Activated CD8-positive, alpha-beta T cell treated with anti-CD3 and anti-CD28 coated beads, Interleukin-2, amount 10 ng/mL, durations not matched to agents 7 days and 5 days (primary cell): ENCODE data around the gene MTFR1L. TPM values are rescaled to one million over a fixed set of nuclear protein-coding genes. Genes with fewer than 3 reads are reported as not detected.

Experiments
- ATAC-seq: fragments of 150-1000 bp; cut with Tn5 transposase; one replicate; pipeline ENCODE4 v1.10.0; 2021; ENCODE audit warnings: moderate library complexity
- CTCF ChIA-PET: fragments of 350-600 bp; sonication (Branson Sonifier 250); formaldehyde crosslinking; loops from one replicate; lab custom pipeline; 2021; ENCODE audit warnings: antibody characterized with exemption; lab: Charles Lee
- POLR2A ChIA-PET: fragments of 350-600 bp; sonication (Branson Sonifier 250); formaldehyde crosslinking; loops from one replicate; lab custom pipeline; 2021; ENCODE audit warnings: antibody characterized with exemption; lab: Charles Lee
- DNase-seq: peaks from one replicate; pipeline ENCODE4 v3.0.0-alpha.2; 2020
- H3K27ac Mint-ChIP-seq: one replicate; pipeline ENCODE4 v1.8.0; 2021; ENCODE audit warnings: mild to moderate bottlenecking, mixed read lengths
- H3K27me3 Mint-ChIP-seq: one replicate; pipeline ENCODE4 v1.8.0; 2021; ENCODE audit warnings: low read depth, mixed read lengths
- H3K36me3 Mint-ChIP-seq: one replicate; pipeline ENCODE4 v1.8.0; 2021; ENCODE audit warnings: low read depth, mixed read lengths
- H3K4me1 Mint-ChIP-seq: one replicate; pipeline ENCODE4 v1.8.0; 2021; ENCODE audit warnings: low read depth, mixed read lengths
- H3K4me3 Mint-ChIP-seq: one replicate; pipeline ENCODE4 v1.8.0; 2021; ENCODE audit warnings: mild to moderate bottlenecking, mixed read lengths
- H3K9me3 Mint-ChIP-seq: one replicate; pipeline ENCODE4 v1.8.0; 2022; ENCODE audit warnings: mixed read lengths; ENCODE audit not compliant: insufficient read depth
- total RNA-seq, 2 experiments: library from RNA; stranded (reverse); gene quantifications; one replicate each; pipeline ENCODE4 v1.2.3, GENCODE V29; 2021

The MTFR1L gene
- total RNA-seq, 2 experiments from 2014 or later, result 26.2 to 26.7 TPM

DNA sequence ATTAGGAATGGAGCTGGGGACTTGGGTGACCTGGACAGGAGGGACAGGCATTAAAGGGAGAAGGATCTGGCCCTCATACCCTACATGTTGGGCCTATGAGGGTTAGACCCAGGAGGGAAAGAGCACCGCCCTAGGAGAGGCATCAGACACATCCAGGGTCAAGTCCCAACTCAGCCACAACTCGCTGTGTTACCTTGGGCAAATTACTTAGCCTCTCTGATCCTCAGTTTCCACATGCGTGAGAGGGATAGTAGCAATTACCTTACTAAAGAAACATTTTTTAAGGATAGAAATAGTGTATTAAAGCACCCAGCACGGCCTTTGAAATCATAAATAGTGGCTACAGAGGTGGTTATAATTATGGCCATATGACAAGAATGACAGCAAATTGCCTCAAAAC, 39.9 kb upstream of the MTFR1L start:
- Mint-ChIP-seq H3K4me3 (no peak overlapping the region), H3K4me1 (peaks cover 14% of the 10 kb centered on the region), H3K27ac (no peak overlapping the region), H3K36me3 (peaks cover 20% of the 10 kb centered on the region), H3K27me3 (no peaks in the 10 kb centered on the region), H3K9me3 (no peaks in the 10 kb centered on the region)
- DNase-seq (no peak), ATAC-seq (no peak)
- POLR2A ChIA-PET, result no interaction called here
- CTCF ChIA-PET, result no interaction called here

DNA sequence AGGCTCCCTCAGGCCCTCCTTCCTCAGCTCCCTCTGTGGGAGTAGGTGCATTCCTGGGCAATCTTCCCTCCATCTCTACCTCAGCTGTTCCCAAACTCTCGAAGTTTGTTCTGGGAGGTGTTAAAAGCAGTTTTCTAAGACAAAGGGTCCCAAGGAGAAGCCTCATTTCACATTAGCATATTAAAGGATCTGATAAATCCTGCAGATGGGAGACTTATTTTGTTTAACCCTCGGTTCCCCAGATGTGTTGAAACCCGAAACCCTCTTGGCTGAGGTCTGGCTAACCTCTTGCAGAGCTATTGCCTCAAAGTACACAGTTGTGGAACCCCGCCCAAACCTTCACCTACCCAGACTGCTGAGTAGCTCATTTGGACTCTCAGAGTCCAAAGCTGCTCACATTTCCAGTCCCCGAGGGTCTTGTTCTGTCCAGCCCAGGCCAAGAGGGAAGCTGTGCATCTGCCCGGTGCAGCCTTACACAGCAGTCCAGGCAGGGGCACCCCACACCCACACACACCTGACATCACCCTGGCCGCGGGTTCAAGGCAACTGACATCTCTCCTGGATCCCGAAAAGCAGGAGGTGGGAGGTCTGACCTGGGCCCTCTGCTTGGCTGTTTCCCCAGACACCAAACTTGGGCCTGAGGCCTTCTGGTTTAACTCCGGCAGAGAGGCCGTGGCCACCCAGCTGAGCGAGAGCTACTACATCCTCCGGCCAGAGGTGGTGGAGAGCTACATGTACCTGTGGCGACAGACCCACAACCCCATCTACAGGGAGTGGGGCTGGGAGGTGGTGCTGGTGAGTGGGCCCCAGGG, 39.2 kb upstream of the MTFR1L start:
- Mint-ChIP-seq H3K9me3 (no peaks in the 10 kb centered on the region), H3K4me3 (no peak overlapping the region), H3K4me1 (peaks cover 8% of the 10 kb centered on the region), H3K27me3 (no peaks in the 10 kb centered on the region), H3K27ac (no peak overlapping the region), H3K36me3 (peaks cover 19% of the 10 kb centered on the region)
- ChIA-PET CTCF (no interaction called here), POLR2A (interaction anchor here (0.6 kb wide), 1 partner anchor 235 kb away, joined by 3 read pairs; no protein-coding TSS in a partner anchor)
- ATAC-seq, result no peak
- no peak for DNase-seq

DNA sequence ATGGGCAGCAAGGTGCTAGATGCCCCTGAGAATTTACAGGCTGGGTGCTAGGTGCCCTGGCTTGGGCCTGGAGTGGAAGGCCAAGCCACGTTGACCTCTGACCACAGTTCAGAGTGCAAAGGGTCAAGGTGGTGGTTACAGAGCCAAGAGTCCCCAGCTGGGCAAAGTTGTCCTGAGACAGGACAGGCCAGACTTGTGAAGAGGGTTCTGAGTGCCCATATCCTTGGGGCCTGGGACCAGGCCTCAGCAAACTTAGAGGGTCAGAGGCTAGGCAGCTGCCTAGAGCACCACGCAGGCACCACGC, 38.7 kb upstream of the MTFR1L start:
- Mint-ChIP-seq H3K4me3 (no peak overlapping the region), H3K4me1 (peaks cover 2% of the 10 kb centered on the region), H3K36me3 (peaks cover 18% of the 10 kb centered on the region), H3K9me3 (no peaks in the 10 kb centered on the region), H3K27me3 (no peaks in the 10 kb centered on the region), H3K27ac (no peak overlapping the region)
- ATAC-seq, result no peak
- ChIA-PET POLR2A (interaction anchor here (0.6 kb wide), 1 partner anchor 235 kb away, joined by 3 read pairs; no protein-coding TSS in a partner anchor), CTCF (no interaction called here)
- no peak for DNase-seq

DNA sequence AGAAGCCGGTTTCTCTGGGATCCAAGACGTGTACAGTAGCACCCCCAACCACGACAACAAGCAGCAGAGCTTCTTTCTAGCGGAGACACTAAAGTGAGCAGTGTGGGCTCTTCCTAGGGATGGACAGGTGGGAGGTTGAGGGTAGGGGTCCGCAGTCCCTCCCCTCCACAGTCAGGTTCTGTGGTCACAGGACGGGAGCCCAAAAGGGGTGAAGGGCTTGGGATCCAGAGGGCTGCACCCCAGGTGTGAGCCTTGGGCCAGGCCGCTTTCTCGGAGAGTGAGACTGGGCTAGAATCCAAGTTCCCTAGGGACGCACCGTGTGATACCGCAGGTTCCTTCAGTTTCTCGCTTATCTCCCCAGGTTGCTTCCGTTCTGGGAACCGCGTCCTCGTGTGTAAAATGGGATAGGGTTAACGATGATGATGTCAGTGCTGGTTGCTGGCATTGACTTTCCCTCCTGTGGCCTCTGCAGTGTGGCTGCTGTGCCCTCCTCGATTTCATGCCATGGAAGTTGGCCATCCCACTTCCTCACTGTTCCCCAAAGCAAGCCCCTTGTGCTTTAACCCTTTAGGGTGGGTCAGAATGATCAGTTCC, 37.0 kb upstream of the MTFR1L start:
- Mint-ChIP-seq H3K27ac (no peak overlapping the region), H3K36me3 (peaks cover 15% of the 10 kb centered on the region), H3K4me1 (peaks cover 5% of the 10 kb centered on the region), H3K4me3 (no peak overlapping the region), H3K9me3 (no peaks in the 10 kb centered on the region), H3K27me3 (no peaks in the 10 kb centered on the region)
- POLR2A ChIA-PET, result no interaction called here
- CTCF ChIA-PET, result interaction anchor here (0.9 to 1.0 kb wide), 2 partner anchors 68 to 164 kb away, joined by 3 read pairs; no protein-coding TSS in a partner anchor
- no peak for DNase-seq
- no peak for ATAC-seq

DNA sequence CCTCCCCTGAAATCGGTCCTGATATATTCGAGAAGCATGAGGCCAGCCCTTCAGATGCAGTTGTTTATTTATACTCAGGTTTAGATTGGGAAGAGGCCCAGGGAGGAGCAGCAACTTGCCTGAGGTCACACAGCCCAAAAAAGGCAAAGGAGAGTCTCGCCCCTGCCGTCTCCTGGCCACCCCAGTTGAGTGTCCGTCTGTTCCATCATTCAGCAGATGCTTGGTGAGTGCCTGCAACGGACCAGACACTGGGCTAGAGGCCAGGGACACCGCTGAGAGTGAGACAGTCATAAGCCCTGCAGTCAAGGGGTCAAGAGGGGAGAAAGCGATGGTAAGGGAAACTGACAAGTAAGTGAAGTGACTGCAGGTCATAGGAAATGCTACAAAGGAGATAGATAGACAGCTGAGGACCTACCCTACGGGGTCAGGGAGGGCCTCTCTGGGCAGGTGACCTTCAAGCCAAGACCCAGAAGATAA, 35.1 kb upstream of the MTFR1L start:
- ChIA-PET POLR2A (no interaction called here), CTCF (no interaction called here)
- no peak for ATAC-seq
- Mint-ChIP-seq H3K4me1 (peaks cover 5% of the 10 kb centered on the region), H3K36me3 (peaks cover 17% of the 10 kb centered on the region), H3K27me3 (no peaks in the 10 kb centered on the region), H3K4me3 (no peak overlapping the region), H3K27ac (no peak overlapping the region), H3K9me3 (no peaks in the 10 kb centered on the region)
- no peak for DNase-seq

DNA sequence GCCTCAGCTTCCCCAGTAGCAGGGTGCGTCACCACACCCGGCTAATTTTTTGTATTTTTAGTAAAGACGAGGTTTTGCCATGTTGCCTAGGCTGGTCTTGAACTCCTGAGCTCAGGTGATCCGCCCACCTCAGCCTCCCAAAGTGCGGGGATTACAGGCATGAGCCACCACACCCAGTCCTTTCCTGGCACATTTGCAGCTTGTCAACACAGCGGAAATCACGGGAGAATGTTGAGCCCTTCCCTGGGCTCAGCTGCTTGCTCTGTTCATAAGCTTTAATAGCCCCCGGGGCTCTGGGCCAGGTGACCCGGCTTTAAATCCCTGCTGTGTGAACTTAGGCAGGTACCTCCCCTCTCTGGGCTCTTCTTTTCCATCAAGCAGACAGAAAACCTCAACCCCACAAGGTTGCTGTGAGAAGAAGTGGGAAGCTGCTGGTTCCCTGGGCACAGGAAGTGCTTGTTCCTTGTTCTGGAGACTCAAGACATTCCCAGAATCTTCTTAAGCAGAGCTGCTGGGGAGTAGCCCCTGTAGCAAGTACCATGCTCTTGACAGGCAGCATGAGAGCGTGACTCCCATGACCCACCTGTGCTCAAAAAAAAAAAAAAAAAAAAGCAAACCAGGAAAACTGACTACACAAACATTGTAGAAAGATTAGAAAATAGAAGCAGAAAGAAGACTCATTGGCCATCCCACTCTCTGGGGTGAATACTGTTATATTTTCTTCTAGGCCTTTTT, 34.3 kb upstream of the MTFR1L start:
- Mint-ChIP-seq H3K27me3 (no peaks in the 10 kb centered on the region), H3K4me3 (no peak overlapping the region), H3K36me3 (peaks cover 19% of the 10 kb centered on the region), H3K4me1 (peaks cover 5% of the 10 kb centered on the region), H3K27ac (no peak overlapping the region), H3K9me3 (no peaks in the 10 kb centered on the region)
- ChIA-PET CTCF (no interaction called here), POLR2A (no interaction called here)
- DNase-seq (no peak), ATAC-seq (no peak)

DNA sequence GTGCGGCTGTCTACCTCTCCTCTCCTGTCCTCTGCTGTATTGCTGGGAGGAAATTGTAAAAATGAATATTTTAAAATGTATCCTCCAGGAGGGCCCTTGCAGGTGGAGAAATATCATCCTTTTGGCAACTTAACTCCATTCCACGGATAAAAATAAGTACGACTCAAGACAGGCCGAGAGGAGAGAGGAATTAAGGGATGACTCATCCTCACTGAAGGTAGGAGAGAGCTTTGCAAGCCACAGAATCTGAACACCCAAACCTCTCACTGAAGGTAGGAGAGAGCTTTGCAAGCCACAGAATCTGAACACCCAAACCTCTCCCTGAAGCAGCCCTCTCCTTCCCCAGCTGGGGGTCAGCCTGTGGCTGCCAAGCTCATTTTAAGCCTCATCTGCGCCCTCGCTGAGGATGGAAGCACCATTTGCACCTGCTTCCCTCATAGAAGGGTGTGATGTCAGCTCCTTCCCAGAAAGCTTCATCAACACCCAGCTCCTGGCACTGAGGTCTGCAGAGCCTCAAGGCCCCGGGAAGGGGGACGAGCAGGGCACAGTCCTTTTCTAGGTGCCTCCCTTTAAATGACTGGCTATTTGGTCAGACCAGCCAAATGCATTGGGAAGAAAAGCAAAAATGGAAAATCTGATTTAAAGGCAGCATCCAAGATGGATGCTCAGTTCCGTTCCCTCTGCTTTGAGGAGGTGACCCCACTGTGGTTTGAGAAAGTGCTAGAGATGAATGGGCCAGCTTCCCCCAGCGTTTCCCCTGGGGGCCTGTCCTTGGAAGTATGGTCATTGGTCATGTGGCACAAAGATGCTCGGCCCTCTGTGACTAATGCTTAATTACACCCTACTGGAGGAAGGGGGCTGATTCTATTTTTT, 32.6 kb upstream of the MTFR1L start:
- Mint-ChIP-seq H3K27me3 (no peaks in the 10 kb centered on the region), H3K4me1 (peaks cover 5% of the 10 kb centered on the region), H3K9me3 (no peaks in the 10 kb centered on the region), H3K27ac (no peak overlapping the region), H3K36me3 (peaks cover 19% of the 10 kb centered on the region), H3K4me3 (no peak overlapping the region)
- CTCF ChIA-PET, result interaction anchor here (2.1 kb wide), 1 partner anchor 11 kb away, joined by 9 read pairs; no protein-coding TSS in a partner anchor
- POLR2A ChIA-PET, result no interaction called here
- DNase-seq (no peak), ATAC-seq (no peak)

DNA sequence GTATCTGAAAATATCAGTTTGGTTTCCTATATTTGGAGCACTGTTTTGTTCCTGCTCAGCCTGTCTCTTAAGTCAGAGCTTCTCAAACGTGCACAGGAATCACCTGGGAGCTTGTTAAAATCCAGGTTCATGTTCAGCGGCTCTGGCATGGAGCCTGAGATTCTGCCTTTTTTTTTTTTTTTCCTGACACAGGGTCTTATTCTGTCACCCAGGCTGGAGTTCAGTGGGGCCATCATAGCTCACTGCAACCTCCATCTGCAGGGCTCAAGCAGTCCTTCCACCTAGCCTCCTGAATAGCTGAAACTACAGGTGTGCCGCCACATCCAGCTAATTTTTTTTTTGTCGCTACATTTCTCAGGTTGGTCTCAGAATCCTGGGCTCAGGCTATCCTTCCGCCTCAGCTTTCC, 32.0 kb upstream of the MTFR1L start:
- H3K27ac Mint-ChIP-seq, result no peak overlapping the region
- no peak overlapping the region for H3K4me3 Mint-ChIP-seq
- H3K27me3 Mint-ChIP-seq, result no peaks in the 10 kb centered on the region
- ChIA-PET CTCF (interaction anchor here (2.1 kb wide), 1 partner anchor 10 kb away, joined by 9 read pairs; no protein-coding TSS in a partner anchor), POLR2A (no interaction called here)
- no peaks in the 10 kb centered on the region for H3K9me3 Mint-ChIP-seq
- H3K36me3 Mint-ChIP-seq, result peaks cover 19% of the 10 kb centered on the region
- DNase-seq, result no peak
- no peak for ATAC-seq
- peaks cover 5% of the 10 kb centered on the region for H3K4me1 Mint-ChIP-seq

DNA sequence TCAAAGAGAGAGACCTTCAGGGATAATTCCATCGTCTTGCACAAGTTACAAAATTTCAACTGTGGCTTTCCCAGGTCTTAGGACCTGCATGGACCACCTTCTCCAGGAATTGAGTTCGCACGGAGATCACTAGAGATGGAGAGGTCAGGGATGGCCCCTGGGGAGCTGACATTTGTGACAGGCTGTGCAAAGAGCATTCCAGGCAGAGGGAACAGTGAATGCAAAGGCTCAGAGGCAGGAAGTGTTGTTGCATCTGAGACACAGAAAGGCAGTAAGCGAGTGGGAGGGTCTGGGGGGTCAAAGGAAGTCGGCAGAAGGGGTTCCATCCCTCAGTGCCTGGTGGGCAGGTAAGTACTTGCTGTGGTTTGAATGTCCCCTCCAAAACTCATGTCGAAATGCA, 29.3 kb upstream of the MTFR1L start:
- DNase-seq (no peak), ATAC-seq (no peak)
- Mint-ChIP-seq H3K4me1 (peaks cover 15% of the 10 kb centered on the region), H3K9me3 (no peaks in the 10 kb centered on the region), H3K4me3 (no peak overlapping the region), H3K27ac (no peak overlapping the region), H3K36me3 (peaks cover 9% of the 10 kb centered on the region), H3K27me3 (peaks cover 5% of the 10 kb centered on the region)
- ChIA-PET POLR2A (no interaction called here), CTCF (no interaction called here)

DNA sequence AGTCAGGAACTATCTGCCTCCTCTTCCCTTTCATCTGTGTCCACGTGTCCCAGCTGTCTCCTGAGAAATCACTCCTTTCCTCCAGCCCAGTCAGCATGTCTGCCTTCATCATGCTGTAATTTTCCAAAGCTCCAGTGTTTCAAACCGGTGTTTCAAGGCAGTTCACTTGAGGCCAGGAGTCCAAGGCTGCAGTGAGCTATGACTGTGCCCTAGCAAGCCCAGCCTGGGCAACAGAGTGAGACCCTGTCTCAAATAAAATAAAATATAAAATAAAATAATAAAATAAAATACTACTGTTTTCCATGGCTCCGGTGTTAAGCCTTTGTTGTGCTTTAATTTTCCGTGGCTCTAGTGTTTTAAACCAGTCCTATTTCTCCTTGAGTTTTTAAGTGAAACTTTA, 27.6 kb upstream of the MTFR1L start:
- no peaks in the 10 kb centered on the region for H3K9me3 Mint-ChIP-seq
- peaks cover 28% of the 10 kb centered on the region for H3K4me1 Mint-ChIP-seq
- peaks cover 9% of the 10 kb centered on the region for H3K27me3 Mint-ChIP-seq
- POLR2A ChIA-PET, result interaction anchor here (0.6 kb wide), 1 partner anchor 66 kb away, joined by 3 read pairs; no protein-coding TSS in a partner anchor
- H3K27ac Mint-ChIP-seq, result no peak overlapping the region
- peaks cover 6% of the 10 kb centered on the region for H3K36me3 Mint-ChIP-seq
- no peak for ATAC-seq
- CTCF ChIA-PET, result interaction anchor here (1.3 kb wide), 1 partner anchor 271 kb away, joined by 4 read pairs; no protein-coding TSS in a partner anchor
- H3K4me3 Mint-ChIP-seq, result no peak overlapping the region
- DNase-seq, result no peak

DNA sequence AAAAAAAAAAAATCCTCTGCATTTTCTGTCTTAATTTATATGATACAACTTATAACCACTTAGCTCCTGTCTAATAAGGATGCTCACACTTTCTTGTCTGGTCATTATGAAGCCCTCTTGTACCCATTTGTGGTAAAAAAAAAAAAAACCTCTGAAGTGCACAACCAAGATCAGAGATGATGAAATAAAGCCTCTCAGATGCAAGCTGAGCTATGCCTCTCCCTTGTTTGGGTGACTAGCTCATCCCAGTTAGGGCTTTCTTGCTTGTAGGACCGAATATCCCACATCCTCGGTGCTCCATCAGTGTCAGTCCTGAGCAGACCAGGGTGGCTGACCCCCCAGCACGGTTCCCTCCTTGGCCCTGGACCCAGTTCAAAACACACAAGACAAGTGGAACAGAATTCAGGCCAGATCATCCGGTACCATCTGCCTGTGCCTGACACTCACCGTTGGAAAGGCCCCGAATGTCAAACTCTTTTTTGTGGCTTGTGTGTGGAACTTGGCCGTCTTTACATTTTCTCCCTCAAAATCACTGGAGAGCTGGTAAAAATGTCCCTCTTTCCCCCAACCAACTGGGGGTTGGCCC, 26.1 kb upstream of the MTFR1L start:
- ChIA-PET POLR2A (interaction anchor here (1.3 kb wide), 1 partner anchor 22 kb away, joined by 3 read pairs; no protein-coding TSS in a partner anchor), CTCF (interaction anchor here (0.9 to 2.6 kb wide), 4 partner anchors 18 to 221 kb away, joined by 3 to 9 read pairs (median 6); no protein-coding TSS in a partner anchor)
- H3K36me3 Mint-ChIP-seq, result peaks cover 2% of the 10 kb centered on the region
- H3K27ac Mint-ChIP-seq, result no peak overlapping the region
- no peaks in the 10 kb centered on the region for H3K9me3 Mint-ChIP-seq
- no peak overlapping the region for H3K4me3 Mint-ChIP-seq
- peaks cover 9% of the 10 kb centered on the region for H3K27me3 Mint-ChIP-seq
- DNase-seq (no peak), ATAC-seq (no peak)
- peaks cover 40% of the 10 kb centered on the region for H3K4me1 Mint-ChIP-seq
